ENCODE results near the gene LRRC15.

DNA sequence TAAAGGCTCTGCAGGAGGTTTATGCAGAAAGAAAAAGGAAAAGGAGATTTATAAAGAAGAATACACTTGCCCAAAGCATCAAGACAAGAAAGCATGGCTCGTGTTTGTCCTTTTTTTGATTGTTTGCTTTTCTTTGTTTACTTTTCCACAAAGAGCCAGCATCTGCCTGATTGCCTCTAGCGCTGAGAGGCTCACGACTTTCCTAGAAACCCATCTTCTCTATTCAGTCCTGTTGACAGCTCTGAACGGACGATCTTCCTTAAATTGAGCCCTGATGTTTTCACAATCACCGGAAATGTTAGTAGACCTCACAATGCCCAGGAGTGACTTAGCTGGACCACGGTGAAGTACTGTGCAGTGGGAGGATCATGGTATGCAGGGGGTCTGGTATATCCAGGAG, 17.1 kb upstream of the LRRC15 start:
- TF ChIP-seq, protein P1, sequence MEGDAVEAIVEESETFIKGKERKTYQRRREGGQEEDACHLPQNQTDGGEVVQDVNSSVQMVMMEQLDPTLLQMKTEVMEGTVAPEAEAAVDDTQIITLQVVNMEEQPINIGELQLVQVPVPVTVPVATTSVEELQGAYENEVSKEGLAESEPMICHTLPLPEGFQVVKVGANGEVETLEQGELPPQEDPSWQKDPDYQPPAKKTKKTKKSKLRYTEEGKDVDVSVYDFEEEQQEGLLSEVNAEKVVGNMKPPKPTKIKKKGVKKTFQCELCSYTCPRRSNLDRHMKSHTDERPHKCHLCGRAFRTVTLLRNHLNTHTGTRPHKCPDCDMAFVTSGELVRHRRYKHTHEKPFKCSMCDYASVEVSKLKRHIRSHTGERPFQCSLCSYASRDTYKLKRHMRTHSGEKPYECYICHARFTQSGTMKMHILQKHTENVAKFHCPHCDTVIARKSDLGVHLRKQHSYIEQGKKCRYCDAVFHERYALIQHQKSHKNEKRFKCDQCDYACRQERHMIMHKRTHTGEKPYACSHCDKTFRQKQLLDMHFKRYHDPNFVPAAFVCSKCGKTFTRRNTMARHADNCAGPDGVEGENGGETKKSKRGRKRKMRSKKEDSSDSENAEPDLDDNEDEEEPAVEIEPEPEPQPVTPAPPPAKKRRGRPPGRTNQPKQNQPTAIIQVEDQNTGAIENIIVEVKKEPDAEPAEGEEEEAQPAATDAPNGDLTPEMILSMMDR (IDR thresholded peaks at IDR 0.05; ENCODE audit: low read depth, low read length, poor library complexity, severe bottlenecking) = no peak
- no peak for TF ChIP-seq EZH2phosphoT487 (IDR thresholded peaks at IDR 0.05; ENCODE audit: borderline replicate concordance, low read length)

Data from DOHH2 (cell line).